ENCODE measurements around the gene RBFOX1.

GRCh38 chr16:7382521-7382920 lies 49.9 kb downstream of the RBFOX1 start:
- TF ChIP-seq CTCF (IDR thresholded peaks at IDR 0.05; ENCODE audit: insufficient read depth, low read depth, low read length) (no peak), EZH2 (IDR thresholded peaks at IDR 0.05; ENCODE audit: insufficient read depth, low read length) (no peak)
